HG03469 (cell line): ENCODE data around the gene PTTG1IP.

ENCODE experiments used
- ATAC-seq: cut with Tn5 transposase; IDR thresholded peaks from one replicate; pipeline ENCODE4 v1.9.1; 2021; ENCODE audit warnings: mild to moderate bottlenecking, moderate library complexity, moderate number of reproducible peaks; ENCODE audit not compliant: unreplicated experiment

Gene PTTG1IP

DNA sequence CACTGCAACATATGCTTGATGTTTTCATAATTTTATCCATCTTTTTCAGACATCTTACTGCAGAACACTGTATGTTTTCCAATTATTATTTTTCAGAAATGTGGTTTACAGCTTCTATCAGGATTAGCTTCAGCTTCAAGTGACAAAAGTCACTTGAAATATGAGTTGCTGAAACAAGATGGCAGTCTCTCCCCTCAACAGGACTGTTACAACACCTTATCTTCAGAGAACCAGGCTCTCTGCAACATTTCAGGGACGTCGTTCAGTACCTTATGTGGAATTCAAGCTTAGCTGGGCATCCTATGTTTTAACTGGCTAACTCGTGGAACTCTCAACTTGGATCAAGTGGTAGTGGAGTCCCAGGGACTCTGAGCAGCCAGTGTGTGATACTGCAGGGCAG is 69.8 kb downstream of the PTTG1IP start:
- no peak for ATAC-seq

DNA sequence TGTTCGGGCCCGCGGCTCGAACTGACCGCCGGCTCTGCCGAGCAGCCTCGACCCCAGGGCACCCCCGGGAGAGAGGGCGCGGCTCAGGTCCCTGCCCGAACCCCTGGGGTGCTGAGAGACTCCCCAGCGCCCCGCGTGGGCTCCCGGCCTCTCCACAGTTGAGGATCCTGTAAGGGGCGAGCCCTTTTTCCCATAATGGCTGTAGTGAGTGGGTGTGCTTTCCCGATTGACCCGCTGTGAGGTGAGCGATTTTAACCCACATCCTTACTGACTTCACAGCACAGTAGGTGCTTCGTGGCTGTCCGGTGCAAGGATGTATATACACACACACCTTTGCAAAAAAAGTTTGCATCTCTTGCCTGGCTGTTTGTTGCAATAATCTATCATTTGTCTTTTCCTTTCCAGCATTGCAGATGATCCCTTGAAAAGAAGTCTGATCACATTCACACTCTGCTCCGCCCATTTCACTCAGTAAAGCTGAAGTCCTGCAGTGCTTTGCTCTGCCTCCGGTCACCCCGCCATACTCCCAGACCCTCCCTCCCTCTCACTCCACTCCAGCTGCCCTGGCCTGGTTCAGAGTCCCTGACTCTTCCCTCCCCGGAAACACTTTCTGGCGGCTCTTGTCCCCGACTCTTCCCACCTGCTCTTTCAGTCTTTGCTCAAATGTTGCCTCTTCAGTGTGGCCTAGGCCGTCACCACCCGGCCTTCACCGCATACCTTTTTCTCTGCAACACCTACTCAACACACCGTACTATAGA is 70.9 kb downstream of the PTTG1IP start:
- no peak for ATAC-seq

DNA sequence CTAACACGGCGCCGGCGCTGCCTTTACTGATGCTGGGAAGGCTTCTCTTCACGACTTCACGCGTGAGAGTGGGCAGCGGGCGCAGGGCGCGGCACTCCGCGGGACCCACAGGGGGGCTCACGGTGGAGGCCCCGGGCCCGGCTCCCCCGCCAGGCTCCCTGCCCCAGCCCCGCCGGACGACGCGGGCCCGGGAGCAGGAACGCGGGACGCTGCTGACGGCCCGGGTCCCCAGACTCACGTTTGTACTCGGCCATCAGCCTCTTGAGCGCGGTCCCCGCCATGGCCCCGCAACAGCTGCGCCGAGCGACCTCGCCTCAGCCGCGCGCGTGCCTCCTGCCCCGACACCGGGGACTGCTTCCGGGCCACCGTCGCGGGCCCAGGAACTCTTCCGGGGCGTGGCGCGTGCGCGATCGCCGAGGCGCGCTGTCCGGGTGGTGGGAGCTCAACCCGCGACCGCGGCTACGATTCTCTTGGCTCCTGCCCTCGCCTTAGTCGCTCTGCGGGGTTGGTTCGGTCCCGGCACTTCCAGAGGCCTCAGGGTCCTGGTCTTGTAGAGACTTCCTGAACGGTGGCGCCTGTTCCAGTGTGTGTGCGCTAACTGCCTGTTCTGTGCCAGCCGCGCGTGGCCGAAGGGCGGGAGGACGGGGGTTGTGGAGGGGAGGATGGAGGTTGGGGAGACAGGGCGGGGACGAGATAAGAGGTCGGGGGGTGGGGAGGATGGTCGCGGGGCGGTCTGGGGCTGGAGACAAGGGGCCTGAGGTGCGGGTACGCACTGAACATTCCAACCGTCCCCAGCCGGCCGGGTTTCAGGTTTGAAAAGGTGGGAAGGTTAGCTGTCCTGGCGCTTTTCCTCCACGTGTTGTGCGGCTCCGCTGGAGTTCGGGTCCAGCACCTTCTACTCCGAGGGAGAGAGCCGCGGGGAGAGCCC is 71.8 kb downstream of the PTTG1IP start, which contains the start of gene UBE2G2:
Gene UBE2G2, minus strand, starts transcription at position 353 of the 928 bp plus-strand sequence. Its CDS starts 72 bp downstream, at position 281.
- ATAC-seq, result no peak

DNA sequence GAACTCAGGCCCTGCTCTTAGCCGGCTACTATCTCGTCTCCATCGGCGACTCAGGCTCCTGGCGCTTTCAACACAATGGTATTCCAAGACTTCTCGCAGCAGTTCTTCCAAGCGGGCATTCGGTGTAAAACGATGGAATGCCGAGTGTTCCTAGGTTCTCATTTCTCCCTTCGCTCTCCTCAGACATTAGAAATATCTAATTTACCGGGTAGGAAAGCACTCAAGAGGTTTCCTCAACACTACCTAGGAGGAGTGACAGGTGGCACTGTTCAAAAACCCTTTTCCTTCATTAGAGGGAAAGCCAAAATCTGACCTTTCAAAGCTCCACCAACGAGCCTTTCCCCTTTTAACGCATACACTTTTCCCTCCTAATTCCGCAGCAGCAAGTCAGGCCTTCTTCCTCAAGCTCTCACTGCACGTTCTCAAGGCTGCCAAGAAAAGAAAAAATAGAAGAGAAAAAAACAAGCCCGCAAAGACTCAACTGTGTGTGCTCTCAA is 72.5 kb downstream of the PTTG1IP start:
- ATAC-seq, result no peak

DNA sequence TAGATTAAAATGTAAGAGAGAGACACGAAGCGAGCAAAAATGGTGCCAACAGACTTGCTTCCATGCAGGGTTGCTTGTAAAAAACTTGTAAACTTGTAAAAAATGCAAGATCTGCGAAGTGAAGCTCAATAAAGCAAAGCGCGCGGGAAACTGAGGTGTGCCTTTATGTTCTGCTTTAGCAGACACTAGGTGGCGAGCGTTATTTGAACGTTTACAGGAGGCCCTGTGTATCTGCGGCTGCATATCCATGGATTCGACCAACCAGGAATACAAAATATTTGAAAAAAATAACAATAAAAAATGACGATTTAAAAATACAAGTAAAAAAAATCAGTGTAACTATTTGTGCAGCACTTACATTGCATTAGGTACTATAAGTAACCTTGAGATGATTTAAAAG is 73.4 kb downstream of the PTTG1IP start:
- ATAC-seq, result no peak

DNA sequence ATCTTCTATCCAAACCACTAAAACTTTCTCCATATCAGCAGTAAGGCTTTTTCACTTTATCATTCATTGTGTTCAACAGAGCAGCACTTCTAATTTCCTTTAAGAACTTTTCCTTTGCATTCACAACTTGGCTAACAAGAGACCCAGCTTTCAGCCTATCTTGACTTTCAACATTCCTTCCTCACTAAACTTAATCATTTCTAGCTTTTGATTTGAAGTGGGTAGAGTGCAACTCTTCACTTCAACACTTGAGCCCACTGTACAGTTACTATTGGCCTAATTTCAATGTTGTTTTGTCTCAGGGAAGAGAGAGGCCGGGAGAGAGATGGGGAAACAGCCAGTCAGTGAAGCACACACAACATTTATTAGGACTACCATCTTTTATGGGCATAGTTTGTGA is 73.8 kb downstream of the PTTG1IP start:
- ATAC-seq, result no peak
